ENCODE results near the gene HIBCH. TPM values are rescaled to one million over a fixed set of nuclear protein-coding genes. Genes with fewer than 3 reads are reported as not detected.

The HIBCH gene
- total and polyA plus RNA-seq, 2 of the 4 experiments (the other 2 are of a cell fraction): 8.8 to 11.9 TPM

DNA sequence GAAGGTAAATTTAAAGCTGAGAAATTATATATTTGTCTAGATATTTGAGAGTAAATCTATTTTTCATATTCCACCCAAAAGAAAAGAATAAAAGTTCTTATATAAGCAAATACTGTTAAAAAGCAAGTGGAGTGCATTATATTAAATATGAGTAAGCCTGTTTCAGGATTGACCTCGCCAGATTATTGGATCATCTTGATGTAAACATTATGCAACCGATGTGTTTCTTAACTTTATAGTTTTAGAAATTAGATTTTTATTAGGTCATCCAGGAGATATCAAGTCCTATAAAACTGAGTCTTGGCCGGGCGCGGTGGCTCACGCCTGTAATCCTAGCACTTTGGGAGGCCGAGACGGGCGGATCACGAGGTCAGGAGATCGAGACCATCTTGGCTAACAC, 156.8 kb downstream of the HIBCH start:
- no peak overlapping the region for H2AK9ac ChIP-seq (replicated peaks; ENCODE audit: low read depth, low read length, poor library complexity)
- no peak overlapping the region for H3K4me2 ChIP-seq (ENCODE audit: low read depth, low read length)
- no peak overlapping the region for H3K27ac ChIP-seq (ENCODE audit: insufficient read depth, low read length)
- H4K5ac ChIP-seq (ENCODE audit: low read depth, low read length): no peak overlapping the region
- H3K23ac ChIP-seq (ENCODE audit: low read depth, low read length): no peak overlapping the region
- no peak overlapping the region for H3K14ac ChIP-seq (replicated peaks; ENCODE audit: low read depth, low read length)
- no peaks in the 10 kb centered on the region for H3K36me3 ChIP-seq (ENCODE audit: control insufficient read depth, insufficient read depth, low read length)
- H2BK20ac ChIP-seq (ENCODE audit: low read depth, low read length): no peak overlapping the region
- no peak overlapping the region for H3K18ac ChIP-seq (ENCODE audit: low read depth, low read length)
- H2BK15ac ChIP-seq (ENCODE audit: low read depth, low read length): no peak overlapping the region
- TF ChIP-seq, protein P1, sequence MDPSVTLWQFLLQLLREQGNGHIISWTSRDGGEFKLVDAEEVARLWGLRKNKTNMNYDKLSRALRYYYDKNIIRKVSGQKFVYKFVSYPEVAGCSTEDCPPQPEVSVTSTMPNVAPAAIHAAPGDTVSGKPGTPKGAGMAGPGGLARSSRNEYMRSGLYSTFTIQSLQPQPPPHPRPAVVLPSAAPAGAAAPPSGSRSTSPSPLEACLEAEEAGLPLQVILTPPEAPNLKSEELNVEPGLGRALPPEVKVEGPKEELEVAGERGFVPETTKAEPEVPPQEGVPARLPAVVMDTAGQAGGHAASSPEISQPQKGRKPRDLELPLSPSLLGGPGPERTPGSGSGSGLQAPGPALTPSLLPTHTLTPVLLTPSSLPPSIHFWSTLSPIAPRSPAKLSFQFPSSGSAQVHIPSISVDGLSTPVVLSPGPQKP (IDR thresholded peaks at IDR 0.05; ENCODE audit: borderline replicate concordance, low read depth, low read length): no peak
- TF ChIP-seq POLR2A (IDR thresholded peaks at IDR 0.05; ENCODE audit: low read depth, low read length) (no peak), MXI1 (IDR thresholded peaks at IDR 0.05; ENCODE audit: borderline replicate concordance, low read depth, low read length) (no peak), RCOR1 (IDR thresholded peaks at IDR 0.05; ENCODE audit: insufficient replicate concordance, low read length) (no peak), CHD1 (IDR thresholded peaks at IDR 0.05; ENCODE audit: low read depth, low read length) (no peak), FOS (IDR thresholded peaks at IDR 0.05; ENCODE audit: low read depth, low read length) (no peak), RFX5 (IDR thresholded peaks at IDR 0.05; ENCODE audit: low read depth, low read length) (no peak), CEBPB (IDR thresholded peaks at IDR 0.05; ENCODE audit: low read depth, low read length) (no peak), SMC3 (IDR thresholded peaks at IDR 0.05; ENCODE audit: low read depth, low read length) (no peak), MAZ (IDR thresholded peaks at IDR 0.05; ENCODE audit: borderline replicate concordance, low read depth, low read length) (no peak), RAD21 (IDR thresholded peaks at IDR 0.05; ENCODE audit: low read length) (no peak), BHLHE40 (IDR thresholded peaks at IDR 0.05; ENCODE audit: low read depth, low read length) (no peak), MAFK (IDR thresholded peaks at IDR 0.05; ENCODE audit: low read depth, low read length) (no peak)
- TF ChIP-seq, protein P2, sequence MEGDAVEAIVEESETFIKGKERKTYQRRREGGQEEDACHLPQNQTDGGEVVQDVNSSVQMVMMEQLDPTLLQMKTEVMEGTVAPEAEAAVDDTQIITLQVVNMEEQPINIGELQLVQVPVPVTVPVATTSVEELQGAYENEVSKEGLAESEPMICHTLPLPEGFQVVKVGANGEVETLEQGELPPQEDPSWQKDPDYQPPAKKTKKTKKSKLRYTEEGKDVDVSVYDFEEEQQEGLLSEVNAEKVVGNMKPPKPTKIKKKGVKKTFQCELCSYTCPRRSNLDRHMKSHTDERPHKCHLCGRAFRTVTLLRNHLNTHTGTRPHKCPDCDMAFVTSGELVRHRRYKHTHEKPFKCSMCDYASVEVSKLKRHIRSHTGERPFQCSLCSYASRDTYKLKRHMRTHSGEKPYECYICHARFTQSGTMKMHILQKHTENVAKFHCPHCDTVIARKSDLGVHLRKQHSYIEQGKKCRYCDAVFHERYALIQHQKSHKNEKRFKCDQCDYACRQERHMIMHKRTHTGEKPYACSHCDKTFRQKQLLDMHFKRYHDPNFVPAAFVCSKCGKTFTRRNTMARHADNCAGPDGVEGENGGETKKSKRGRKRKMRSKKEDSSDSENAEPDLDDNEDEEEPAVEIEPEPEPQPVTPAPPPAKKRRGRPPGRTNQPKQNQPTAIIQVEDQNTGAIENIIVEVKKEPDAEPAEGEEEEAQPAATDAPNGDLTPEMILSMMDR (conservative IDR thresholded peaks at IDR 0.05; ENCODE audit: low read depth, low read length): no peak
- TF ChIP-seq, protein P3, sequence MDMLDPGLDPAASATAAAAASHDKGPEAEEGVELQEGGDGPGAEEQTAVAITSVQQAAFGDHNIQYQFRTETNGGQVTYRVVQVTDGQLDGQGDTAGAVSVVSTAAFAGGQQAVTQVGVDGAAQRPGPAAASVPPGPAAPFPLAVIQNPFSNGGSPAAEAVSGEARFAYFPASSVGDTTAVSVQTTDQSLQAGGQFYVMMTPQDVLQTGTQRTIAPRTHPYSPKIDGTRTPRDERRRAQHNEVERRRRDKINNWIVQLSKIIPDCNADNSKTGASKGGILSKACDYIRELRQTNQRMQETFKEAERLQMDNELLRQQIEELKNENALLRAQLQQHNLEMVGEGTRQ (IDR thresholded peaks at IDR 0.05; ENCODE audit: low read depth, low read length): no peak
- no peaks in the 10 kb centered on the region for H3K9me1 ChIP-seq (ENCODE audit: insufficient read depth, low read length)
- no peaks in the 10 kb centered on the region for H4K20me1 ChIP-seq (ENCODE audit: insufficient read depth, low read length)
- ChIA-PET POLR2A (ENCODE audit: unreplicated experiment) (no interaction called here), CTCF (no interaction called here)
- no peak overlapping the region for H4K91ac ChIP-seq (ENCODE audit: insufficient read depth, low read depth, low read length)
- BruUV-seq (replicated peaks): no TSS peak
- H3K4me3 ChIP-seq (ENCODE audit: insufficient read depth, low read depth, low read length): no peak overlapping the region
- dilution Hi-C loops (cut with HindIII; ENCODE audit: low sequenced_read_pairs, unreplicated experiment): no loop called here
- H4K8ac ChIP-seq (ENCODE audit: low read depth in 2 of 2, low read length in 2 of 2): no peak overlapping the region
- H2BK120ac ChIP-seq (ENCODE audit: low read depth, low read length): no peak overlapping the region
- no peak for ATAC-seq (ENCODE audit: low read depth)
- intact Hi-C loops (cut with micrococcal nuclease): loop anchor here (5.0 kb wide), 1 partner anchor 36 kb away; no protein-coding TSS in a partner anchor
- H2AFZ ChIP-seq (replicated peaks; ENCODE audit: low read length, poor library complexity): no peak overlapping the region
- no peak for DNase-seq
- H3K4ac ChIP-seq (ENCODE audit: low read depth, low read length): no peak overlapping the region
- WGBS, 2 experiments (ENCODE audit: extremely low coverage in 2 of 2, insufficient read length in 1 of 2): no CpG with 5 or more reads among the region's 11 CpGs
- no peak overlapping the region for H2BK5ac ChIP-seq (ENCODE audit: low read depth, low read length, poor library complexity, severe bottlenecking)
- H3K4me1 ChIP-seq (ENCODE audit: control insufficient read depth, insufficient read depth, low read length): no peaks in the 10 kb centered on the region
- no peaks in the 10 kb centered on the region; the same call in 1 of the 2 replicates for H3K9me3 ChIP-seq (ENCODE audit: control insufficient read depth, insufficient read depth, low read length)
- H3K27me3 ChIP-seq (ENCODE audit: control insufficient read depth, insufficient read depth, low read length): no peaks in the 10 kb centered on the region
- H3K56ac ChIP-seq (ENCODE audit: extremely low read depth, insufficient read depth, low read length): no peak overlapping the region
- no peaks in the 10 kb centered on the region for H3K79me1 ChIP-seq (ENCODE audit: low read depth in 1 of 2, low read length in 2 of 2)
- H3K9ac ChIP-seq (ENCODE audit: low read depth, low read length): no peak overlapping the region
- H2AK5ac ChIP-seq (ENCODE audit: low read depth, low read length): no peak overlapping the region
- in situ Hi-C loops (cut with MboI; ENCODE audit: low sequenced_read_pairs): no loop called here
